Measurements from ENCODE around the gene LMAN1L.

The LMAN1L gene

DNA sequence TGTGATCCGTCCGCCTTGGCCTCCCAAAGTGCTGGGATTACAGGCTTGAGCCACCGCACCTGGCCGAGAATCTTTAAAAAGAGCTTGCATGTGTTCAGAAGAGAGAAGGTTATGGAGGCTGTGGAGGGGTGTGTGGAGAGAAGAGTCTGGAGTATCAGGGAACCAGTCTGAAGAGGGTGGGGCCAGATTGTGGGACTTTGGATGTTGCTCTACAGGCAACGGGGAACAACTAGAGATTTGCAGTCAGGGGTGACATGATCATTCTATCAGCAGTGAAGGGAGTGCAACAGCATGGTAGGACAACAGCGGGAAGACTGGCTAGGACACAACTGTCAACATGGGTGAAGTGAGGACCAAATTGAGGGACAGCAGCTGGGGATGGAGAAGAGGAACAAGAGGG is 51.7 kb downstream of the LMAN1L start:
- no peak for DNase-seq

DNA sequence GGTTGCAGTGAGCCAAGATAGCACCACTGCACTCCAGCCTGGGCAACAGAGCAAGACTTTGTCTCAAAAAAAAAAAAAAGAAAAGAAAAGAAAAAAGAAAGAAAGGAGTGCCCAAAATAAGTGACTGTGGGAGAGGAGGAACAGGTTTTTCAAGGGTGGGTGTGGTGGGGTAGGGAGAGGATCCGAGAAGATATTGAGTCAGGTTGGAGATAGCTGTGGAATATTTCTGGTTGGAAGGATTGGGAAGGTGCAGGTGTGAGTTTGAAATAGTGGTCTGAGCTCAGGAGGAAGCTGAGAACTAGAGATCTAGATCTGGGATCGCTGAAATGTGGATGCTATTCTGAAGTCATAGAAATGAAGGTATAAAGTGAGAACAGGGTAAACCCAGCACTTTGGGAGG is 52.7 kb downstream of the LMAN1L start:
- DNase-seq: no peak

DNA sequence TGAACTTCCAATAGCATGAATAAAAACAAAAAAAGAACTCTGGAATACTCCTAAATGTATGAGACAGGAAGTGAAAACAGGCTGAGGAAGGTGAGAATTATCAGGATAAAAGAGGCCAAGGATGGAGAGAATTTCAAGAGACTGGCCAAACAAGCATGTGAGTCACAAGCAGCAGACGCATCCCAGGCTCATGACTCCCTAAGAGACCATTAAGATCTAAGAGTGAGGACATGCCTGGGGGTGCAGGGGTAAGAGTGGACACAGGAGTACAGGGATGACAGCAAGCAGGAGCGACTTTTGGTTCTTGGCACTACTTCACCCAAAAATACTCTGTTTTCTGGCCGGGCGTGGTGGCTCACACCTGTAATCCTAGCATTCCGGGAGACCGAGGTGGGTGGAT is 53.5 kb downstream of the LMAN1L start:
- DNase-seq: no peak

DNA sequence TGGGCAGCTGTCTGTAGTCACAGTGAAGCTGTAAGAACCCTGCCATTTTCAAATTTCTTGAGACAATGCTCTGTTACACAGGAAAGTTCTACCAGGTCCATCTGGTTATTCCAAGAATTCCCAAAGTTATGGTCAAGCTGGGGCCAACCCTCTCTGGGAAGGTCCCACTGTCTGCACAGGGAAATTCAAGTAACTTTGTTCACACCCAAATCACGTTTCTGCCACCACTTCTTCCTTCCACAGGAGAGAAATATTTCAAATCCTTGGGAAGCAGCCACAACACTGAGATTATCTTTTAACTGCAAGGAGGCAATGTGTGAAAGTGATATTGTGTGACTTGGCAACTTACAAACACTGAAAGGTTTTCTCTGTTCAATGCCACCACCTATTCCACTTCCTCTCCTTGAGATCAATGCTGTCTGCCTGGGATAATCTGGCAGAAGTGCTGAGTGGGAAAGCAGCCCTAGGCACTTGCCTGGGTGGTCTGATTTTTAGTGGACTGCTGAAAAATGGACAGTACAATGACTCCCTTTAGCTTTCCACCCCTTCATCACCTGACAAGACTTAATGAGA is 54.9 kb downstream of the LMAN1L start:
- no peak for DNase-seq

DNA sequence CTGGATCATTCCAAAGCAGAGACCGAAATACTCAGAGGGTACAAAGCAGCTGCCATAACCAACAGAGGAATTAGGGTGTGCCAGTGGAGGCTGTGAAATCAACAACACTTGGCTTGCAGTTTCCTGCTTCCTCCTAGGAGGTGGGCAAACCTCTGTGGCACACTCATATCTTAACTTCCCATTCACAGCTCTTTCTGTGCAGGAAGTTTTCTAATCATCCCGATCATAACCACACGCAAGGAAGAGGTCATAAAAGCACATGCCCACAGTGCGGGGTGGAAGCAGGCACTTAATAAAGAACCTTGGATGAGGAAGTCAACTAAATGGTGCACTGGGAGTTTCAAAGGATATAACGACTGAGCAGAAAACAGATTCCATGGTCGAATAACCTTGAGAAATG is 55.4 kb downstream of the LMAN1L start:
- no peak for DNase-seq

DNA sequence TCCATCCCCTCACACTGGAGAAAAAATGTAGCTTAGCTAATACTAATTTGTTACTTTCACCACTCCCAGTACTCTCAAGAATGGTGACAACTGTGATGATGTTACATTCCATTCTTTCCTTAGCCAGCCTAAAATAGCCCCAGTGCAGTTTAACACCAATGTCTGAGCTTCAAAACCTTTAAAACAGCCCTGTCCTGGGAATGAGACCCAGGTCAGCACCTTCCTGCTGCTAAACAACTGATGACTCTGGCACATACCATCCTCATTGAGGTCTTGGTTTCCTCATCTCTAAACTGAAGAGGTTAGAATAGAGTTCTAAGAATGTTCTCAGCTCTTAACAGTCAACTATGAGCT is 56.7 kb downstream of the LMAN1L start:
- no peak for DNase-seq

DNA sequence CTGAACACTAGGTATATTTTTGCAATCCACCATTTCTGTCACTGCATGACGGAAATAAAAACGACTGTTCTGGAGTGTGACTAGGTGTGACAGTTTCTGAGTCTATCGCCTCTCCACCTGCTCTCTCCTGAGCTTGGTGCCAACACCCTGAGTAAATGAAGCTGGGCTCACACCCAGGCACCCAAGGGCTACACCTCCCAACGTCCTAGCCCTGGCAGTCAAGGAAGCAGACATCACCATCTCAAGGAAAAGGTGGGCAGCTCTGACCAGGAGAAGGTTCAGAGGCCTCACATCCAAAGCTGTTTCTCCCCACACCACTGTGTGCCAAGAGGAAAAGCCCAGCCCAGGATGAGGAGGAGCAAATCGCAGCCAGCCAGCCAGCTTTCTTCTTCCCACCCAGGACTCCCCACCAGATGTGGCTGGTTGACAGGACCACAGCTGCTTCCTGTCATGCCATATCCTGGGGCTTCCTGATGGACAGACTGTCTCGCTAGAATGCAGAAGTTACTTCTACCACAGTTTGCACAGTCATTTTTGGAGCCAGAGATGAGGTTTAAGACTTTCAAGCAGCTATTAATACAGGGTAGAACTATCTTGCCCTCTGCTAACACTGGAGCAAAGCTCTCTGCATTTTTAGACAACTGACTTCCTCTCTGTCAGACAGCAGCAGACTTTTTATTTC is 57.2 kb downstream of the LMAN1L start:
- no peak for DNase-seq

DNA sequence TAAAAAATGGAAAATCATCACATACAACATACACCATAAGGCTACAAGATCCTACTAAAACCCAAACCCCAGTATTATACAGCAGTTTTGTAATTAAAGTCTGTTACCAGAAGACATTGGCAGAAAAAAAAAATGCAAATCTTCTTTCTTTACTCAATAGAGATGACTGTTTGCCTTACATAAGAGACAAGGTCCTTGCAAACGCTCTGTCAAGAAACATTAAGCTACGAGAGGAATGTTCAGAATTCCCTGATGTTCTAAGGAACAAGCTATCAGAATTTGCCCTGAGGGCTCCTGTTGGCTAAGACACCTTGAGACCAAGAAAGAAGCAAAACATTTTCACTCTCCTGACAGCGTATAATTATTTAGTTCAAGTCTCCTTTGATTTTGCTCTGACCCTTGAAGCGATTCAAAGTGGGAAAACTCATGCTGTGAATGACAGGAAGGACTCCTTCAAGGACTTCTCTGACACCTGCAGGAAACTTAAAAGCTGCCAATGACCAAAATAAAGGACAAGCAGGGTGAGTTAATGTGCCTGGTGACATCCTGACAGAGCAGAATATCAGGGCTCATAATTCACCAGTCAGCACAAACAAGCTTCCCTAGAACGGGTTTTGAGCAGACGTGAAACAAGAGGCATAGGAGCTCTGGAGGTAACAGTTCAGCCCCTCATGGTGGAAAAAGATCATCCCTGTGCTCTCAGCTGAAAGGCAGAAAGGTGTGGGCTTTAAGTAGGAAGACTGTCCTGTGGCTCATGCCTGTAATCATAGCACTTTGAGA is 58.0 kb downstream of the LMAN1L start:
- DNase-seq: no peak

DNA sequence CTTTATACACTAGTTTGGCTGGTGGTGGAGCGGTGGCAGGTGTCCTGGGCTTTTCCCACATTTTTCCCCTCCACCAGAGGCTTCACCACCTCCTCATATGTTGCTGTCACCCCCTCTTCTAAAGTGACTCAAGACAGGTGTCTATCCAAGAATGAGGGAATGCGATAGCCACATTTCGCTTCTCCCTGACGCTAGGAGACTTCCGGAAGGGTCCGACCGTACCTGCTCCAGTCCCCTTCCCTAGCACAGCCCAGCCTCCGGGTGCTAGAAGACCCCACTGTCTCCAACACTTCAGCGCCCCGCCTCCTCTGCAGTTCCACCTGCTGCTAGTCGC is 60.0 kb downstream of the LMAN1L start:
- DNase-seq: no peak

DNA sequence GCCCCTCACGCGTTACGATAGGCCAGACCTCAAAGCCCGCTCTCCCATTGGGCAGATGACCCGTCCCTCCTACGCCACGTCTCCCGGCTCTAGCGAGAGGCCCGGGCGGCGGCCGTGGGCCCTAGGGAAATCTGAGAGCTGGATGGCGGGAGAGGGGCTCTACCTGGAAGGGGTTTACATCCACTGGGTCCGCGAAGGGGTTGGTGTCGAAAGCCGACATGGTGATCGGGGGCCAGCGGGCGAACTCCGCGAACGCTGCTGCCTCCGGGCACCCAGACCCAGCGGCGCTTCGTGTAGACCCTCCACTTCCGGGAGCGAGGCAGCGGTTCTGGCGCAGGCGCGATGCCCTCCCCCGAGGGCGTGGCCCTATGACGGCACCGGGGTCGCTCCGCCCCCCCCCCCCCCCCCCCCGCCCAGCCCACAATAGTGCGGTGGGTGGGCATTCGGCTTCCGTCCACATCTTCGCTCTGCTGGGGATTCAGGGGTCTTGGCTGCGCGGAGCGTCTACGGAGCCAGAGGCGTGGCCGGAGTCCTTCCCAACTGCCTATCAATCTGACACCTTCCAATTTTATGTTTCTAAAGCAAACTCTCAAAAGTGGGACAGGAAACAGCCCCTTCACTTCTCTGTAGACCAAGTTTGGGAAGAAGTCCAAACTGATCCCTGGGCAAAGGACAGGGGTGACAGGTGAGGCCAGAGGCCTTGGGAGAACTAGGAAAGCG is 60.6 kb downstream of the LMAN1L start, which contains the start of gene SCAMP2:
SCAMP2 (minus strand) TSS at position 330 of the 720 bp plus-strand sequence; CDS start at position 220, 110 bp downstream.
- DNase-seq: peak; percentile 86

DNA sequence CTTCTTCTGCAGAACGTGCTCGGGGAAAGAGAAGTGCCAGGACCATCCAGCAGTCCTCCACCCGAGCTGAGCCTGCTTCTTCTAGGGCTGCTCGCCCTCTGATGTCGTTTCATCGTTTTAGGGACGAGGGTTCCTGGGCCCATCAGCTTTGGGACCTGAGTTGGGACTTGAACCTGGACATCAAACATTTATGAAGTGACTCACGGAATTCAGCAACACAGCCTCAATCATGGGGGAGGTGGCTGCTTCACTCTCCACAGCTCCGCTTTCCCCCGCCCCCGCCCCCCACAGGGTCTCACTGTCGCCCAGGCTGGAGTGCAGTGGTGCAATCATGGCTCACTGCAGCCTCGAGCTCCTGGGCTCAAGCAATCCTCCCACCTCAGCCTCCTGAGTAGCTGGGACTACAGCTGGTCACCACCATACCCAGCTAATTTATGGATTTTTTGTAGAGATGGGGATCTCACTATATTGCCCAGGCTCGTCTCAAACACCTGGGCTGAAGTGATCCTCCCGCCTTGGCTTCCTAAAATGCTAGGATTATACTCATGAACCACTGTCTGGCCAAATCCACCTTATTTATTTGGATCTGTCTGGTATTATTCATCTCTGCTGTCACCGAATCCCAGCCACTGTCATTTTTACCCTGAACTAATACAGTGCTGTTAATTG is 61.3 kb downstream of the LMAN1L start:
- no peak for DNase-seq
